ENCODE measurements around the gene SORBS2.

Gene SORBS2

GRCh38 chr4:185576314-185576961 lies 235.6 kb downstream of the SORBS2 start:
- no peaks in the 10 kb centered on the region for H3K36me3 ChIP-seq (replicated peaks)
- no peak overlapping the region for H3K27ac ChIP-seq
- DNase-seq, result no peak
- no peak overlapping the region for H3K4me3 ChIP-seq (ENCODE audit: low read depth, low read length)
- H3K27me3 ChIP-seq (replicated peaks), result no peaks in the 10 kb centered on the region
- TF ChIP-seq CTCF (IDR thresholded peaks at IDR 0.05; ENCODE audit: low read depth, low read length, missing control alignments), result no peak
- in situ Hi-C loops (cut with HindIII; ENCODE audit: low pct_ligation_motif_present, low sequenced_read_pairs), result no loop called here

GRCh38 chr4:185573651-185574199 lies 238.3 kb downstream of the SORBS2 start:
- peak overlapping the region; percentile 85 for H3K27ac ChIP-seq
- H3K4me3 ChIP-seq (ENCODE audit: low read depth, low read length), result peak overlapping the region; percentile 27
- in situ Hi-C loops (cut with HindIII; ENCODE audit: low pct_ligation_motif_present, low sequenced_read_pairs), result no loop called here
- peak; percentile 92 for DNase-seq
- no peak for TF ChIP-seq CTCF (IDR thresholded peaks at IDR 0.05; ENCODE audit: low read depth, low read length, missing control alignments)
- no peaks in the 10 kb centered on the region for H3K36me3 ChIP-seq (replicated peaks)
- H3K27me3 ChIP-seq (replicated peaks), result no peaks in the 10 kb centered on the region

GRCh38 chr4:185570727-185571126 lies 241.3 kb downstream of the SORBS2 start:
- Histone ChIP-seq H3K27ac (no peak overlapping the region), H3K36me3 (replicated peaks) (no peaks in the 10 kb centered on the region), H3K4me3 (ENCODE audit: low read depth, low read length) (no peak overlapping the region), H3K27me3 (replicated peaks) (no peaks in the 10 kb centered on the region)
- TF ChIP-seq CTCF (IDR thresholded peaks at IDR 0.05; ENCODE audit: low read depth, low read length, missing control alignments), result no peak
- in situ Hi-C loops (cut with HindIII; ENCODE audit: low pct_ligation_motif_present, low sequenced_read_pairs), result no loop called here
- DNase-seq, result no peak

- H3K27ac ChIP-seq, result peak overlapping the region; percentile 89
- in situ Hi-C loops (cut with HindIII; ENCODE audit: low pct_ligation_motif_present, low sequenced_read_pairs), result no loop called here
- peak; percentile 79 for DNase-seq
- no peak for TF ChIP-seq CTCF (IDR thresholded peaks at IDR 0.05; ENCODE audit: low read depth, low read length, missing control alignments)
- H3K36me3 ChIP-seq (replicated peaks), result no peaks in the 10 kb centered on the region
- no peak overlapping the region for H3K4me3 ChIP-seq (ENCODE audit: low read depth, low read length)
- H3K27me3 ChIP-seq (replicated peaks), result no peaks in the 10 kb centered on the region
Observed at GRCh38 chr4:185567381-185568376, 244.3 kb downstream of the SORBS2 start.

- DNase-seq, result peak; percentile 89
- no peaks in the 10 kb centered on the region for H3K36me3 ChIP-seq (replicated peaks)
- H3K4me3 ChIP-seq (ENCODE audit: low read depth, low read length), result no peak overlapping the region
- in situ Hi-C loops (cut with HindIII; ENCODE audit: low pct_ligation_motif_present, low sequenced_read_pairs), result no loop called here
- TF ChIP-seq CTCF (IDR thresholded peaks at IDR 0.05; ENCODE audit: low read depth, low read length, missing control alignments), result no peak
- H3K27ac ChIP-seq, result peak overlapping the region; percentile 89
- no peaks in the 10 kb centered on the region for H3K27me3 ChIP-seq (replicated peaks)
Observed at GRCh38 chr4:185566972-185567371, 245.0 kb downstream of the SORBS2 start.

All from brain microvascular endothelial cell (primary cell).